Panc1 (cell line): ENCODE results near the gene MRPS18A.

Source experiments
- CTCF ChIP-seq: fragments of 450-650 bp; IDR thresholded peaks from 2 replicates; pipeline ENCODE4 v1.5.1; 2017; ENCODE audit warnings: mild to moderate bottlenecking
- POLR2AphosphoS5 ChIP-seq: IDR thresholded peaks from 2 replicates; pipeline ENCODE4 v1.6.1; 2012; ENCODE audit warnings: mild to moderate bottlenecking, low read depth, low read length, moderate library complexity
- SIN3A ChIP-seq: IDR thresholded peaks from 2 replicates; pipeline ENCODE4 v1.6.1; 2012; ENCODE audit warnings: low read depth, mild to moderate bottlenecking, low read length, moderate library complexity, borderline replicate concordance; ENCODE audit not compliant: insufficient read depth
- TCF7L2 ChIP-seq: IDR thresholded peaks from 2 replicates; pipeline ENCODE4 v1.6.1; 2011; ENCODE audit warnings: mild to moderate bottlenecking, low read depth, low read length, inconsistent platforms
- TF ChIP-seq, protein P1 (sequence below), 2 experiments: IDR thresholded peaks; 2 replicates each; pipeline ENCODE4 v1.6.1; 2011 to 2012; ENCODE audit warnings: low read depth in 2 of 2, control low read depth in 1 of 2, low read length in 1 of 2, mild to moderate bottlenecking in 1 of 2, moderate library complexity in 1 of 2; ENCODE audit not compliant: insufficient read depth in 1 of 2

DNA sequence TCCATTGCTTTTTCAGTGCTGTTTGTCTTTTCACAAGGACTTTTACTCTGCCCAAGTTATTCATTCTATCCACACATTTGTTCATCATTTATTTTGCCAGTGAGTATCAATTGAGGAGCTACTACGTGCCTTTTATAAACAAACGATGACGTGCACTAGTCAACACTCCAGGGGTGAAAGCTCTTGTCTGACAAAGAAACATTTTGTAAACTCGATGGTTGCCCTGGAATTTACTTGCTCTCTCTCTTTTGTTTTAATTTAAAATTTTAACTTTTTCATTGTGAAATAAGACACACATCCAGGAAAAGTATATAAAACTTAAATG is 8.3 kb upstream of the MRPS18A start:
- TF ChIP-seq CTCF (no peak), POLR2AphosphoS5 (no peak), SIN3A (no peak), TCF7L2 (no peak)
- TF ChIP-seq, protein P1, sequence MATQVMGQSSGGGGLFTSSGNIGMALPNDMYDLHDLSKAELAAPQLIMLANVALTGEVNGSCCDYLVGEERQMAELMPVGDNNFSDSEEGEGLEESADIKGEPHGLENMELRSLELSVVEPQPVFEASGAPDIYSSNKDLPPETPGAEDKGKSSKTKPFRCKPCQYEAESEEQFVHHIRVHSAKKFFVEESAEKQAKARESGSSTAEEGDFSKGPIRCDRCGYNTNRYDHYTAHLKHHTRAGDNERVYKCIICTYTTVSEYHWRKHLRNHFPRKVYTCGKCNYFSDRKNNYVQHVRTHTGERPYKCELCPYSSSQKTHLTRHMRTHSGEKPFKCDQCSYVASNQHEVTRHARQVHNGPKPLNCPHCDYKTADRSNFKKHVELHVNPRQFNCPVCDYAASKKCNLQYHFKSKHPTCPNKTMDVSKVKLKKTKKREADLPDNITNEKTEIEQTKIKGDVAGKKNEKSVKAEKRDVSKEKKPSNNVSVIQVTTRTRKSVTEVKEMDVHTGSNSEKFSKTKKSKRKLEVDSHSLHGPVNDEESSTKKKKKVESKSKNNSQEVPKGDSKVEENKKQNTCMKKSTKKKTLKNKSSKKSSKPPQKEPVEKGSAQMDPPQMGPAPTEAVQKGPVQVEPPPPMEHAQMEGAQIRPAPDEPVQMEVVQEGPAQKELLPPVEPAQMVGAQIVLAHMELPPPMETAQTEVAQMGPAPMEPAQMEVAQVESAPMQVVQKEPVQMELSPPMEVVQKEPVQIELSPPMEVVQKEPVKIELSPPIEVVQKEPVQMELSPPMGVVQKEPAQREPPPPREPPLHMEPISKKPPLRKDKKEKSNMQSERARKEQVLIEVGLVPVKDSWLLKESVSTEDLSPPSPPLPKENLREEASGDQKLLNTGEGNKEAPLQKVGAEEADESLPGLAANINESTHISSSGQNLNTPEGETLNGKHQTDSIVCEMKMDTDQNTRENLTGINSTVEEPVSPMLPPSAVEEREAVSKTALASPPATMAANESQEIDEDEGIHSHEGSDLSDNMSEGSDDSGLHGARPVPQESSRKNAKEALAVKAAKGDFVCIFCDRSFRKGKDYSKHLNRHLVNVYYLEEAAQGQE (IDR thresholded peaks at IDR 0.05; ENCODE audit: insufficient read depth in 1 of 2, low read depth in 2 of 2, low read length in 1 of 2): no peak
